Hepatocyte (in vitro differentiated cells): ENCODE data around the gene TMC6.

ENCODE experiments used
- EZH2 ChIP-seq: fragments of 200-600 bp; sonication (generic); IDR thresholded peaks from 2 replicates; pipeline ENCODE4 v1.6.1; 2016; ENCODE audit warnings: antibody characterized with exemption, mild to moderate bottlenecking, borderline replicate concordance
- EZH2phosphoT487 ChIP-seq: fragments of 200-600 bp; sonication (generic); IDR thresholded peaks from one replicate; pipeline ENCODE4 v1.6.1; 2018; ENCODE audit warnings: antibody characterized with exemption, mild to moderate bottlenecking, low read depth, moderate library complexity; ENCODE audit not compliant: unreplicated experiment, severe bottlenecking
- TF ChIP-seq, protein P1 (sequence below): fragments of 200-600 bp; sonication (generic); IDR thresholded peaks from 2 replicates; pipeline ENCODE4 v1.5.1; 2016; ENCODE audit warnings: antibody characterized with exemption, mild to moderate bottlenecking; ENCODE audit not compliant: poor library complexity

DNA sequence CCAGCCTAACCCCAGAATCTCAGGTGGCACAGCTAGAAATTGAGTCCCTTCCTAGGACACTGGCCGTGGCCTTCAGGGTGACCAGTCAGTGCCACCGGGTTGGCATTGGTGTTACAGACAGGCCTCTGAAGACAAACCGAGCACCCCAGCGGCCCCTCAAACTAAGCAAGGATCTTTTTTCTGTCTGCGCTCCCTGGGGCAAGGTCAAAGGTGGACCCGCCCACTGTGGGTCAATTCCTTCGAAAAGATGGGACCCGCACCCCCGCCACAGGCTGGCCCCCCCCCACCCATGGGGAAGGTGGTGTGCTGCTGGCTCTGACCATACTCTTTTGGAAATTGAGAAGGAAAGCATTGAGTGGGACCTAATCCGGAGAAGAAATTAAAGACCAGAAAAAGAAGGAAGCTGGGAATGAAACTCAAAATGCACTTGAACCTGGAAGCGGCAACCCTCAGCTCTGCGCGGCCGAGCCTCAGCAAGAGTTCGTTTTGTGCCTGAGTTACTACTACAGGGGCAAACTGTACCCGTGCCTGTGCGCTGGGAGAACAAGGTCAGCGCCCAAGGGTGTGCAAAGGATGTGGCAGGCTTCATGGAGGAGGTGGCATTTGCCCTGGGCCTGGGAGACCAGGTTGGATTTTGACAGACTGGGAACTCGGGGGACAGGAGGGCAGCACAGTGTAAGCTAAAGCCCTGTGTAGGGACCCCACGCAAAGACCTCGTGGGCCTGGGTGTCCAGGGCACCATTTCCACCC lies 20.4 kb downstream of the TMC6 start:
- TF ChIP-seq, protein P1, sequence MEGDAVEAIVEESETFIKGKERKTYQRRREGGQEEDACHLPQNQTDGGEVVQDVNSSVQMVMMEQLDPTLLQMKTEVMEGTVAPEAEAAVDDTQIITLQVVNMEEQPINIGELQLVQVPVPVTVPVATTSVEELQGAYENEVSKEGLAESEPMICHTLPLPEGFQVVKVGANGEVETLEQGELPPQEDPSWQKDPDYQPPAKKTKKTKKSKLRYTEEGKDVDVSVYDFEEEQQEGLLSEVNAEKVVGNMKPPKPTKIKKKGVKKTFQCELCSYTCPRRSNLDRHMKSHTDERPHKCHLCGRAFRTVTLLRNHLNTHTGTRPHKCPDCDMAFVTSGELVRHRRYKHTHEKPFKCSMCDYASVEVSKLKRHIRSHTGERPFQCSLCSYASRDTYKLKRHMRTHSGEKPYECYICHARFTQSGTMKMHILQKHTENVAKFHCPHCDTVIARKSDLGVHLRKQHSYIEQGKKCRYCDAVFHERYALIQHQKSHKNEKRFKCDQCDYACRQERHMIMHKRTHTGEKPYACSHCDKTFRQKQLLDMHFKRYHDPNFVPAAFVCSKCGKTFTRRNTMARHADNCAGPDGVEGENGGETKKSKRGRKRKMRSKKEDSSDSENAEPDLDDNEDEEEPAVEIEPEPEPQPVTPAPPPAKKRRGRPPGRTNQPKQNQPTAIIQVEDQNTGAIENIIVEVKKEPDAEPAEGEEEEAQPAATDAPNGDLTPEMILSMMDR = no peak
- TF ChIP-seq EZH2 (no peak), EZH2phosphoT487 (no peak)
